GM12878 (cell line): ENCODE measurements around the gene MVB12B. TPM values are rescaled to one million over a fixed set of nuclear protein-coding genes. Genes with fewer than 3 reads are reported as not detected.

Experiments used
- ATAC-seq: fragments of 200-7000 bp; cut with Tn5 transposase; 3 replicates; pipeline ENCODE4 v1.9.1; 2020; ENCODE audit warnings: mild to moderate bottlenecking, moderate library complexity
- BruUV-seq: library from RNA; stranded (reverse); fragments of 400-500 nt; replicated peaks from 2 replicates; lab custom pipeline; 2021; lab: Mats Ljungman, UMichigan
- CTCF ChIA-PET: fragments of 300-600 bp; sonication (Branson Sonifier 250); formaldehyde crosslinking; extraction: SDS; loops from one replicate; lab custom pipeline; 2021; ENCODE audit warnings: inconsistent platforms; lab: Yijun Ruan, JAX
- POLR2A ChIA-PET: fragments of 350-600 bp; formaldehyde crosslinking; extraction: SDS; loops from one replicate; lab custom pipeline; 2021; ENCODE audit warnings: inconsistent platforms; lab: Charles Lee
- RAD21 ChIA-PET: fragments of 300-600 bp; sonication (Branson Sonifier 250); formaldehyde crosslinking; loops from one replicate; lab custom pipeline; 2023; ENCODE audit warnings: antibody characterized with exemption; ENCODE audit not compliant: unreplicated experiment; lab: Charles Lee
- SMC1A ChIA-PET: fragments of 300-600 bp; sonication (Branson Sonifier 250); formaldehyde crosslinking; loops from one replicate; lab custom pipeline; 2023; ENCODE audit not compliant: unreplicated experiment, uncharacterized antibody; lab: Charles Lee
- DNase-seq: peaks from one replicate; pipeline ENCODE4 v3.0.0-alpha.2; 2011; ENCODE audit warnings: low read depth, low spot score
- FAIRE-seq: peaks from 3 replicates; lab custom pipeline; 2011; peaks lifted over from hg19 to GRCh38; lab: Jason Lieb, UNC
- H2AFZ ChIP-seq: 2 replicates; pipeline ENCODE4 v1.6.0; 2011; ENCODE audit warnings: low read depth, low read length, control low read depth; ENCODE audit not compliant: control insufficient read depth
- H3K27ac ChIP-seq: 2 replicates; pipeline ENCODE4 v1.5.1; 2011; ENCODE audit warnings: control low read depth; ENCODE audit not compliant: control insufficient read depth, insufficient read depth
- H3K27me3 ChIP-seq, 2 experiments: replicated peaks in 1 of 2; 2 replicates each; pipeline versions ENCODE4 v1.6.0 to v1.6.1; 2011; ENCODE audit warnings: low read length in 1 of 2; ENCODE audit not compliant: control insufficient read depth in 2 of 2, insufficient read depth in 2 of 2
- H3K36me3 ChIP-seq, 2 experiments: 2 replicates each; pipeline ENCODE4 v1.5.1; 2011; ENCODE audit warnings: low read length in 1 of 2; ENCODE audit not compliant: control insufficient read depth in 2 of 2, insufficient read depth in 2 of 2
- H3K4me1 ChIP-seq: 2 replicates; pipeline ENCODE4 v1.6.1; 2011; ENCODE audit warnings: mild to moderate bottlenecking, low read length, moderate library complexity, mixed read lengths; ENCODE audit not compliant: control insufficient read depth, insufficient read depth
- H3K4me2 ChIP-seq: 2 replicates; pipeline ENCODE4 v1.6.0; 2011; ENCODE audit warnings: control low read depth; ENCODE audit not compliant: control insufficient read depth, insufficient read depth
- H3K4me3 ChIP-seq: fragments of 200-600 bp; sonication (generic); 2 replicates; pipeline ENCODE4 v1.5.1; 2016
- H3K79me2 ChIP-seq: 2 replicates; pipeline ENCODE4 v1.6.0; 2011; ENCODE audit warnings: low read length; ENCODE audit not compliant: control insufficient read depth, insufficient read depth
- H3K9ac ChIP-seq: 2 replicates; pipeline ENCODE4 v1.8.0; 2011; ENCODE audit warnings: low read length, control low read depth, mixed read lengths; ENCODE audit not compliant: control insufficient read depth, insufficient read depth
- H3K9me3 ChIP-seq: replicated peaks from 3 replicates; pipeline ENCODE4 v1.5.1; 2011; ENCODE audit warnings: mild to moderate bottlenecking, low read length; ENCODE audit not compliant: control insufficient read depth, insufficient read depth
- H4K20me1 ChIP-seq: 2 replicates; pipeline ENCODE4 v1.6.0; 2011; ENCODE audit not compliant: control insufficient read depth, insufficient read depth
- ATF7 ChIP-seq: fragments of 450-650 bp; IDR thresholded peaks from 2 replicates; pipeline ENCODE4 v1.6.1; 2016; ENCODE audit warnings: low read depth, mild to moderate bottlenecking
- BMI1 ChIP-seq: fragments of 450-650 bp; IDR thresholded peaks from 2 replicates; pipeline ENCODE4 v1.6.1; 2016; ENCODE audit warnings: mild to moderate bottlenecking, moderate library complexity, borderline replicate concordance
- CREB1 ChIP-seq: IDR thresholded peaks from 2 replicates; pipeline ENCODE4 v1.6.1; 2012; ENCODE audit warnings: low read depth, mild to moderate bottlenecking, inconsistent platforms
- HCFC1 ChIP-seq: fragments of 150-350 bp; IDR thresholded peaks from 2 replicates; pipeline ENCODE4 v1.6.1; 2014; ENCODE audit warnings: low read length
- MAX ChIP-seq: IDR thresholded peaks from 2 replicates; pipeline ENCODE4 v1.6.1; 2012; ENCODE audit warnings: low read depth, low read length, improper control_type of control experiment
- MYC ChIP-seq: IDR thresholded peaks from 2 replicates; pipeline ENCODE4 v1.6.1; 2011; ENCODE audit warnings: mild to moderate bottlenecking, low read length, moderate library complexity, inconsistent platforms; ENCODE audit not compliant: insufficient read depth, insufficient replicate concordance, insufficient read length, severe bottlenecking
- NBN ChIP-seq: fragments of 450-650 bp; IDR thresholded peaks from 2 replicates; pipeline ENCODE4 v1.6.1; 2016
- NFXL1 ChIP-seq: fragments of 450-650 bp; IDR thresholded peaks from 2 replicates; pipeline ENCODE4 v1.6.1; 2017; ENCODE audit warnings: antibody characterized with exemption, mild to moderate bottlenecking, borderline replicate concordance
- PAX8 ChIP-seq: fragments of 450-650 bp; IDR thresholded peaks from 2 replicates; pipeline ENCODE4 v1.6.1; 2017; ENCODE audit warnings: mild to moderate bottlenecking, moderate library complexity
- POLR2A ChIP-seq: IDR thresholded peaks from 2 replicates; pipeline ENCODE4 v1.6.1; 2011; ENCODE audit warnings: low read depth, mild to moderate bottlenecking, low read length
- POLR2AphosphoS2 ChIP-seq: IDR thresholded peaks from 2 replicates; pipeline ENCODE4 v1.6.1; 2011; ENCODE audit warnings: low read depth, mild to moderate bottlenecking, low read length, improper control_type of control experiment, moderate library complexity
- RAD51 ChIP-seq: fragments of 450-650 bp; IDR thresholded peaks from 2 replicates; pipeline ENCODE4 v1.6.1; 2016; ENCODE audit warnings: moderate library complexity, mild to moderate bottlenecking, inconsistent platforms
- REST ChIP-seq: IDR thresholded peaks from 2 replicates; pipeline ENCODE4 v1.6.1; 2012; ENCODE audit warnings: mild to moderate bottlenecking, low read depth, low read length
- WRNIP1 ChIP-seq: IDR thresholded peaks from 2 replicates; pipeline ENCODE4 v1.6.1; 2011; ENCODE audit warnings: low read depth, low read length, improper control_type of control experiment, borderline replicate concordance
- YBX1 ChIP-seq: fragments of 450-650 bp; IDR thresholded peaks from 2 replicates; pipeline ENCODE4 v1.6.1; 2016; ENCODE audit warnings: antibody characterized with exemption
- WGBS: methylation state at CpG from one replicate; pipeline ENCODE4 v1.1.6; 2016; ENCODE audit warnings: low lambda C conversion rate; ENCODE audit not compliant: insufficient replicate concordance, insufficient coverage; ENCODE audit errors: missing lambda C conversion rate; 5-methylcytosine and 5-hydroxymethylcytosine counted together
- in situ Hi-C: fragments of 300-500 bp; cut with MboI; formaldehyde crosslinking; loops from 9 replicates; pipeline ENCODE4 v1.14.3; 2018; ENCODE audit warnings: mixed read lengths
- intact Hi-C: fragments of 100-400 bp; cut with micrococcal nuclease; formaldehyde crosslinking; loops from one replicate; pipeline ENCODE4 v1.14.2; 2022; ENCODE audit not compliant: unreplicated experiment
- polyA plus RNA-seq, 11 experiments: library from polyadenylated mRNA; depleted of rRNA in 4 of 11; unstranded in 6 of 11; stranded (reverse) in 5 of 11; fragments of >200 nt; fragmentation: Nextera tagmentation in 4 of 11; fragmentation: Illumina TruSeq in 1 of 11; extraction: Ambion mirVana in 4 of 11; extraction: Trizol in 1 of 11; gene quantifications; 1 replicate in 1 of 11; 2 replicates in 10 of 11; pipeline versions ENCODE4 v1.2.1 to v1.2.3, GENCODE V29; 2011 to 2016; ENCODE audit warnings: inconsistent platforms in 2 of 11, missing spikeins in 2 of 11, low read depth in 1 of 11
- total RNA-seq, 4 experiments: library from RNA; depleted of rRNA in 3 of 4; stranded (reverse); fragments of >200 nt in 3 of 4; fragmentation: Illumina TruSeq in 1 of 4; extraction: Trizol in 1 of 4; gene quantifications; 2 replicates each; pipeline versions ENCODE4 v1.2.1 to v1.2.3, GENCODE V29; 2013 to 2021

The MVB12B gene
- total and polyA plus RNA-seq, 10 of the 15 experiments (the other 5 are each of a cell fraction or from before 2014, with no cell fraction given): 0.08 TPM; not detected in 9

GRCh38 chr9:126309427-126310189, 17.0 kb upstream of the MVB12B start (continued):
- no peak for TF ChIP-seq YBX1
- no peak for TF ChIP-seq ATF7
- TF ChIP-seq HCFC1: no peak
- TF ChIP-seq BMI1: no peak
- no peak for TF ChIP-seq RAD51
- TF ChIP-seq CREB1: no peak
- TF ChIP-seq POLR2AphosphoS2: no peak
- no peak for TF ChIP-seq MAX
- no peak for TF ChIP-seq WRNIP1
- TF ChIP-seq MYC: no peak
- no peak for TF ChIP-seq PAX8

GRCh38 chr9:126312584-126313551, 13.8 kb upstream of the MVB12B start:
- no TSS peak for BruUV-seq
- intact Hi-C loops (no loop called here), in situ Hi-C loops (no loop called here)
- H3K9ac ChIP-seq: no peak overlapping the region
- no peaks in the 10 kb centered on the region for H3K36me3 ChIP-seq
- H3K4me1 ChIP-seq: no peaks in the 10 kb centered on the region
- RAD21 ChIA-PET: no interaction called here
- no peak overlapping the region for H3K4me2 ChIP-seq
- no peak overlapping the region for H2AFZ ChIP-seq
- ATAC-seq (no peak), FAIRE-seq (no peak), DNase-seq (no peak)
- H3K27me3 ChIP-seq: no peaks in the 10 kb centered on the region
- 9% methylated on average over 5 of the region's 5 CpGs for WGBS
- POLR2A ChIA-PET: no interaction called here
- H3K27ac ChIP-seq: no peak overlapping the region
- H3K4me3 ChIP-seq: no peak overlapping the region
- SMC1A ChIA-PET: no interaction called here
- CTCF ChIA-PET: no interaction called here
- no peak for TF ChIP-seq NFXL1
- TF ChIP-seq REST: no peak
- no peak for TF ChIP-seq NBN
- no peak for TF ChIP-seq POLR2A
- H4K20me1 ChIP-seq: no peaks in the 10 kb centered on the region
- H3K79me2 ChIP-seq: no peaks in the 10 kb centered on the region
- H3K9me3 ChIP-seq: no peaks in the 10 kb centered on the region
